GM19023 (cell line): ENCODE results near the gene PLEKHN1.

Source experiments
- ATAC-seq: cut with Tn5 transposase; IDR thresholded peaks from one replicate; pipeline ENCODE4 v1.9.1; 2021; ENCODE audit warnings: mild to moderate bottlenecking, moderate library complexity; ENCODE audit not compliant: unreplicated experiment

Gene PLEKHN1

DNA sequence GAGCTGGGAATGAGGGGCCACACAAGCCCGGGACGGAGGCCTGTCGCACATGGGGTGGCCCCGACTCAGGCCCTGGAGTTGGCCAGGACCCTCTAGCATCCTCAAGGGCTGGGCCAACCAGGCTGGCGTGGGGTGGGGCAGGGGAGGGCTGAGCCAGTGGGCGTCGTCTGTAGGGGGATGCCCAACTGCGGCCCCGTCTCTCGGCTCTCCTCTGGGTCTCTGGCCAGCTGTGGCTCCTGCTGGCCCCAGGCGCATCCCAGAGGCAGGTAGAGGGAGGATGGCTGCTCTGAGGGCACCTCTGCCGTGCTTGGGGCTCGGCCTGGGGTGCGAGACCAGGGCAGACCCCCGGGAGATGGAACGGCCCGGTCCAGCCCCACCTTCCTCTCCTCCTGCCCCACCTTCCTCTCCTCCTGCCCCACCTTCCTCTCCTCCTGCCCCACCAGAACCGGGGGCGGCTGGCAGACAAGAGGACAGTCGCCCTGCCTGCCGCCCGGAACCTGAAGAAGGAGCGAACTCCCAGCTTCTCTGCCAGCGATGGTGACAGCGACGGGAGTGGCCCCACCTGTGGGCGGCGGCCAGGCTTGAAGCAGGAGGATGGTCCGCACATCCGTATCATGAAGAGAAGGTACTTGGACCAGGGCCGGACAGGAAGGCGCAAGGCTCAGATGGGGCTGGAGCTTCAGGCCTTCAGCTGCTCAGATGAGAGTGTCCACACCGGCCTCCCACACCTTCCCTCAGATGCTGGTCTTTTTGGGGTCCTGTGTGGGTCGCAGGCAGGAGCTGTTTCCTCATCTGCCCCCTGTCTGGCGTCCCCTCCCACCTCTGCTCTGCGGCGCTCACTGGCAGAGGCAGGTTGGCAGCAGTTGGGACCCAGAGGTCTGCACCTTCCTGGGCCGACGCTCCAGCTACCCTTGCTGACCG lies 36.3 kb upstream of the PLEKHN1 start:
- ATAC-seq, result no peak

GRCh38 chr1:930633-931138 lies 35.6 kb upstream of the PLEKHN1 start:
- no peak for ATAC-seq

DNA sequence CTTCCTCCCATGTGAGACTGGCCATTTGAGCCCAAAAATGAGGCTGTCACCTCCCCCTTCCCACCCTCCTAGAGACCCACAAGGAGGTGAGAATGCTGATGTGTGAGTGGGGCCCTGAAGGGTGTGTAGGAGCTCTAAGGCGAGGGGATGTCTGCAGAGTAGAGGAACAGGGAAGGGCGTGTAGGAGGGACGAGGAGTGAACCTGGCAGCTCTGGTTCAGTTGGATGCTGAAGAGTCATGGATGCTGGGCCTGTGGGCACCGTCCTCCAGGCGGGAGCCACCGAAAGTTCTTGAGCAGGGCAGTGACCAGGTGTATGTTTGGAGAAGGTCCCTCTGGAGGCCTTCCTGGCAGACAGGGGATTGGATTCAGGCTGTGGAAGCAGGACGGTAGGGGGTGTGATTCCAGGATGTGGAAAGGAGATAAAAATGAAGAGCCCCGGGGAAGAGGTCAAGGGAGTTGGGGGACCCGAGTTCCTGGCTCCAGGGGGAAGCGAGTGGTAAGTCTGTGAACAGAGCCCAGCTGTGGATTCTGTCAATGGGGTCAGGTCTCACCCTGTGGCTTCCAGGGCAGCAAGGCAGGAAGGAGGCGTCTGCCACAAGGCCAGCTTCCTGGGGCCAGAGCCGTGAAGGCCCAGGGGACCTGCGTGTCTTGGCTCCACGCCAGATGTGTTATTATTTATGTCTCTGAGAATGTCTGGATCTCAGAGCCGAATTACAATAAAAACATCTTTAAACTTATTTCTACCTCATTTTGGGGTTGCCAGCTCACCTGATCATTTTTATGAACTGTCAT lies 34.7 kb upstream of the PLEKHN1 start:
- no peak for ATAC-seq

DNA sequence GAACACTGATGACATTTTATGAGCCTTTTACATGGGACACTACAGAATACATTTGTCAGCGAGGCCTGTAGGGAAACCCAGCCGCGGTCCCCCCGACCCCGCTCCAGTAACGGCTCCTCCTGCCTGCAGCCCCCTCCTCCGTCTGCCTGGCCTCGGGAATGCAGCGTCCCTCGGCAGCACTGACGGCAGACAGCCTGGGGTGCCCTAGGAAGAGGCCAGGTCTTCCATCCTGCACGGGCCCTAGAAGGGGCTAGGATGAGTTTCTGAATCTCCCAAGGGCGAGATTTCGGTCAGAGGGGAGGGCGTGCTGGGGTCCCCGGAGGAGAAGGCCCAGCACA lies 34.1 kb upstream of the PLEKHN1 start:
- ATAC-seq, result no peak

- no peak for ATAC-seq
These were observed 33.3 kb upstream of the PLEKHN1 start for GRCh38 chr1:932776-933602.

DNA sequence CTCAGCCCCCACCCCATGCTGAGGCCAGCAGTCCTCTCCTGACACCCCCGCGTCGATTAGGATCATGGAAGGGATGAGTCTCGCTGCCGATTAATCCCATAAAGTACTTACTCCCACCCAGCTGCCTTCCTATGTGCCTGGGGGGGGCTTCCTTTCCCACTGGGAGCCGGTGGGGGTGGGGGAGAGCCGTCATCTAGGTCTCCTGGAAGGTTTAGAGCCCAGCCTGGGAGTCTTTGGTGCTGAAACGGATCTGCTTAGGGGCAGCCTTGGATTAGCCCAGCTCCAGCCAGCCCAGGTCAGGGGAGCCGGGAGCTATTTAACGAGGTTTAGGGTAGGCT lies 32.7 kb upstream of the PLEKHN1 start:
- no peak for ATAC-seq

DNA sequence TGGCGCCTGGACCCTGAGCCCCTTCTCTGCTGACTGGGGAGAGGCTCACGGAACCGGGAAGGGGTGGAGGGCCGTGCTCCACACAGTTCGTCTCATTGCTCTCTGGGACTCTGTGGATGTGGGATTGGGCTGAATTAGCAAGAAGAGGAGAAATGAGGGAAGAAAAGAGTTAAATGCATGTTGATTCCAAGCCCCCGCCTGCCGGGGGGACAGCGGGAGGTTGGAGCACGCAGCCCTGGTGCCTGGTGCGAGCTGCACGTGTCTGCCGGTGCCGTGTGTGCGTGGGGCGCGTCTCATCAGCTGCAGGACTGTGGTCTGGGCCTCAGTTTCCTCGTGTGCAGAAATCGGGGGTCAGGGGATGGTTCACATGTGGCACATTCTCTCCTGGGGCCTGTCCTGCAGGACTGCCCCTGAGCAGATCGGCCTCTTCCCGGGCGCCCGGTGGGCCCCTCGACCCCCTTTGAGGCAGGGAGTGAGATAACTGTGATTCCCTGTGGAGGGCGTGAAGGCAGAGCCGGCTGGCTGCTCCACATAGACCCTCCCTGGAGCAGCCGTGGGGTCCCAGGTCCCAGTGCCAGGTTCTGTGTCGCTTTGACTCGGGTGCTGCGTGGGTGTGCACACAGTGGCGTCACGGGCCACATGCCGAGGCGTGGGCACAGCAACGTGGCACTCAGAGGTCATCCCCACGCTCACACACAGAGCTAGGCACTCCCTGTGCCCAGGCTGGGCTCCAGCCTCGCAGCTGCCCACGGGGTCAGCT lies 31.1 kb upstream of the PLEKHN1 start:
- no peak for ATAC-seq

- ATAC-seq, result no peak
These were observed 30.5 kb upstream of the PLEKHN1 start for GRCh38 chr1:935751-936231.

GRCh38 chr1:936348-937264 lies 29.7 kb upstream of the PLEKHN1 start:
- ATAC-seq, result no peak

DNA sequence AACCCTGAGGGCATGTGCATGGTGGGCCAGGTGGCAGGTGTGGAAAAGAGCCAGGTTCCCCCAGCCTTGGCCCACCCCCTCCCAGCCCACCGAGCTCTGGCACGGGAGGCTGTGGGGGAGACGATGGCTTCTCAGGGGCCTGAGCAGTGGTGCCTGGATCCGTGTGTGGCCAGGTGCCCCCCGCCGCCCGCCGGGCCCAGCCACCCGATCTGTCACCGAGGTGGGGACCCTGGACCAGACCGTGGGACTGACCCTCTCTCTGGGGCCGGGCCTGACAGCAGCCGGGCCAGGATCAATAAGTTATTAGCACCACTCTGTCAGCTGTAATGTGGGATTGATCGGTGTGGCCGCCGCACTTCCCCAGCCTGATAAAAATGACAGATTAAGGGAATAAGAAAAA lies 28.8 kb upstream of the PLEKHN1 start:
- ATAC-seq, result no peak

- ATAC-seq, result no peak
These were observed 28.1 kb upstream of the PLEKHN1 start for GRCh38 chr1:938088-938683.

- ATAC-seq, result no peak
These were observed 27.4 kb upstream of the PLEKHN1 start for GRCh38 chr1:938711-939489.

GRCh38 chr1:939511-940106 lies 26.7 kb upstream of the PLEKHN1 start:
- ATAC-seq, result no peak

DNA sequence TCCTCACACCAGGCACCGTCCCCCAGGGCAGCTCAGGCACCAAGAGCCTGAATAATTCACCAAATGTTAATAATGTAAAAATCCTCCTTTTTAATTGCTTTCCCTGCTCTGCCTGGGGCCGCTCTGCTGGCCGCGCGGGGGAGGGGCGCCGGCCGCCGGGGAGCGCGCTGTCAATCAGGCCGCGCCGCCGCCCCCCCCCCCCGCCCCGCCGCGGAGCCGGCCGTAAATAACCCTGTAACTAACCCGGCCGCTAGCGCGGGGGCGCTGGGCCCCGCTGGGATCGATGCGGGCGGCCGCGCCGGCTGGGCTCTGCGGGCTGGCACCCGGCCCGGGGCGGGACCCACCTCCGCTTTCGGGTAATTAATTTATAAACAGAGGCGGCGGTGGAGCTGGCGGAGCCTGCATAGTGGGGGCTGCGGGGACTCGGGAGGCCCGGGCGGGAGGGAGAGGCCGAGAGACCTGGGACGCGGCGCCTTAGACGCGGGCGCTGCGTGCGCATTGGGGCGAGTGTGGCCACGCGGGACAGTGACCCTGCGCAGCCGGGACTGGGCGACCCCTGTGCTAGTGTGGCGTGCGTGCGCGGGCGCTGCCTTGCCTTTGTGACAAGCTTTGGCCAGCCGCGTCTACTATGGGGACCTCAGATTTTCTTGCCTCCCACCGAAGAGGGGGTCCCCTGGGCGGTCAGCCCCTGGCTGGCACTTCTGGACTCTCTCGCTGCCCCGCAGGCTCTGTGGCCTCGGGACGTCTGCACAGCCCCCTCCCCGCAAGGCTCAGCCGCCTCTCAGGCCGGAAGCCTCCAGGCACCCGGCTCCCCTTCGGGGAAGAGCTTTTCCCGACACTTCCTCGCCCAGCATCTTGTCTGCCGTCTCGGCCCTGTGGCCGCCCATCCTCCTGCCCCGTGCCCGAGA lies 25.9 kb upstream of the PLEKHN1 start:
- no peak for ATAC-seq

DNA sequence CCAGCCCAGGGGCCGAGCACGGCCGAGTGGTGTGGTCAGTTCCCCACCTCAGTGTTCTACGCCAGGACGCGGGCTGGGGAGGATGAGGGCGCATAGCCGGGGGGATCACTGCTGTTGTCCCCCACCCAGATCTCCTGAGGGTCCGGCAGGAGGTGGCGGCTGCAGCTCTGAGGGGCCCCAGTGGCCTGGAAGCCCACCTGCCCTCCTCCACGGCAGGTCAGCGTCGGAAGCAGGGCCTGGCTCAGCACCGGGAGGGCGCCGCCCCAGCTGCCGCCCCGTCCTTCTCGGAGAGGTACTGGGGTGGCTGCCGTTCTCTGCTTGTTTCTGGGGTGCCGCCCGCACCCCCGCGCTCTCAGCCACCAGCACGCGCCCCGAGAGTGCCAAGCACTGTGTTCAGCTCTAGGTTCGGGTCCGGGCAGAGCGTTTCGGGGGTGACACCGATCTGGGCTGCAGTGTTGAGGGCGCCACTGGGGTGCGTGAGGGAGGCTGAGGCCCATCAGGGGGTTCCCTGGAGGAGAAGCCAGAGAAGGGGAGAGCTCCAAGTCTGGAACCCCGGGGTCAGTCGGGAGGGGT lies 25.2 kb upstream of the PLEKHN1 start:
- no peak for ATAC-seq
